Activated T-helper 1 cell treated with Interleukin-2 at 50 U/mL for 16 hours (primary cell): Measurements from ENCODE around the gene CTTN.
"Not testable (repeated sequence)": the region's sequence is repeated elsewhere in the genome, so short reads cannot be mapped to it uniquely, and the experiment has no call there.

Experiments used
- DNase-seq: peaks from one replicate; pipeline ENCODE4 v3.0.0-alpha.2; 2020; ENCODE audit warnings: low read depth

Gene CTTN

GRCh38 chr11:70381872-70382861 is 16.2 kb upstream of the CTTN start:
- DNase-seq = no peak

- no peak for DNase-seq
These were observed 14.4 kb upstream of the CTTN start for GRCh38 chr11:70383664-70384565.

DNA sequence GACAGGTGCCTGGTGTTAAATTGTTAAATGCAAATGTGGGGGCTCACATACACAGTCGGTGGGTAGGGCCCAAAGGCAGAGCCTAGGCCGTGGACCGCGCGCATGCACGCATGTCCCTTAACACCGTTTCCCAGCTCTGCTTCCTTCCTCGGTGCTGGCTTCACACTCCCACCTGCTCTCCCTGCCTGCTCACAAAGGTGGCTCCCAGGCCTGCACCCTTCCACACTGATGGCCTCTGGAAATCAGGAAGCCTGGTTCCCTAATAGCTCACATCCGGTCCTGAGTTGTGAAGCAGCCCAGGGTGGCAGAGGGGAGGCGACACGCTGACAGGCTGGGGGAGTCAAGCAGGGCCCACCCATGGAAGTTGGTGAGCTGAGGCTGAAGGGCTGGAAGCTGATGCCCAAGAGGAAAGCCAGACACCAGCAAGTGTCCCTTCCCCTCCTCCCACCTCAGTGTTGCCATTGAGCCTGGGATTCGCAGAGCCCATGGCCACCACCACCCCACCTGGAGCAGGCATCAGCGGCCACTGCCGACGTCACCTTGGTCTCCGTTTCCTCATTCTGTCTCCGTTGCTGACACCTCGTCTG is 13.7 kb upstream of the CTTN start:
- no peak for DNase-seq

DNA sequence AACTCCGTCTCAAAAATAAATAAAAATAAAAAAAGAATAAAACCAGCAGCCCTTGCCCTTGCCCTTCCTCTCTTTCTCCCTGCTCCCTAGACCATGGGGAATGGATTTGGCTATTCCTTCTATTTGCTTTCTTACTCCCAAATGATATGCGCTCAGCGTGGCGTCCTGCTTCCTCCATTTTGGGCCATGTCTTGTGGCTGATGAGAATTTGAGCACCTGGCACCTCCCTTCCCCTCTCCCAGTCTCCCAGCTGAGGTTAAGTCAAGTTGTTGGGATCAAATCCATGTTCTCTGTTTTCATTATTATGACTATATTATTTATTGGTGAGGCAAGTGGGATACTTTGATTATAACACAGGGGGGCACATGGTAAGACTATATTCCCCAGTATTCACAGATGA is 10.8 kb upstream of the CTTN start:
- DNase-seq = no peak

DNA sequence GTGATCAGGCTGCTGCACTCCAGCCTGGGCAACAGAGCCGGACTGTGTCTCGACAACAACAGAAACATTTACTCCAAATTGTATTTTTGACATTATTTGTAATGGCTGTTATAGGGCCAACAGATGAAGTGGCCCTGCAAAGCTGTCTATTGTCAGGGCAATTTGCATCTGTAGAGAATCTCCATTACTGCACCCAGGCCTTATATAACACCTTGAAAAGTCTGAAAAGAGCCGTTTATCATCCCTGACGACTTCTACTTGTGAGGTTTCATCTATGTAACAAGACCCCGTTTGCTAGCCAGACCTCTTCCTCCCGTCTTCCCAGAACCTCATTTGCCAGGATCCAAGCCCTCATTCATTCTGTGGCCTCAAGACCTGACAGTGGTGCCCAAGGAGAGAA is 9.1 kb upstream of the CTTN start:
- DNase-seq = no peak

DNA sequence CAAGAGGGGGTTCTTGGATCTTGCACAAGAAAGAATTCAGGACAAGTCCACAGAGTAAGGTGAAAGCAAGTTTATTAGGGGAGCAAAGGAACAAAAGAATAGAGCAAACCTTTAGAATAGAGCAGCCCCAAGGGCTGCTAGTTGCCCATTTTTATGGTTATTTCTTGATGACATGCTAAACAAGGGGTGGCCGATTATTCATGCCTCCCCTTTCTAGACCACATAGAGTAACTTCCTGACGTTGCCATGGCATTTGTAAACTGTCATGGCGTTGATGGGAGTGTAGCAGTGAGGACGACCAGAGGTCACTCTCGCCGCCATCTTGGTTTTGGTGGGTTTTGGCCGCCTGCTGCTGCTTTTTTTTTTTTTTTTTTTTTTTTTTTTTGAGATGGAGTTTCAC is 7.4 kb upstream of the CTTN start:
- DNase-seq = not testable (repeated sequence)

GRCh38 chr11:70394211-70394950 is 3.9 kb upstream of the CTTN start:
- no peak for DNase-seq

GRCh38 chr11:70397336-70397982 is 870 bp upstream of the CTTN start:
- no peak for DNase-seq

- DNase-seq = no peak
These were observed 728 bp downstream of the CTTN start for GRCh38 chr11:70398834-70399680.

DNA sequence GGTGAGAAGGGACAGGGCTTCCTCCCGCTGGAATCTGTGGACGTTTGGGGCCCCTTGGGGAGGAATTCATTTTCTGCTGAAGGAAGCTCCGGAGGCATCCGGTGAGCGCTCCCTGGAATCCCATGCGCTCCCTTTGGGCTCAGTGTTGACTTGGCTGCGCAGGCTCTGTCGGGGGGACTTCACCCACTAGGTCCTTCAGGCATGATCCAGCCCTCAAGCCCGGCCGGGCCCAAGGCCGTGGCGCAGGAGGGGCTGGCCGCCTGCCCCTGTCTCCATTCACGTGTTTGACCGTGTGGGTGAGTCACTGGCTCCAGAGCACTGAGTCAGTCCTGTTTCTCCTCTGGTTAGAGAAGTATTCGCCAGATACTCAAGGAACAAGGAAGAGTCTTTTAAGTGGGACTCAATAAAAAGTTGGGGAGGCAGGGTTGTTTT is 1.4 kb downstream of the CTTN start:
- no peak for DNase-seq

DNA sequence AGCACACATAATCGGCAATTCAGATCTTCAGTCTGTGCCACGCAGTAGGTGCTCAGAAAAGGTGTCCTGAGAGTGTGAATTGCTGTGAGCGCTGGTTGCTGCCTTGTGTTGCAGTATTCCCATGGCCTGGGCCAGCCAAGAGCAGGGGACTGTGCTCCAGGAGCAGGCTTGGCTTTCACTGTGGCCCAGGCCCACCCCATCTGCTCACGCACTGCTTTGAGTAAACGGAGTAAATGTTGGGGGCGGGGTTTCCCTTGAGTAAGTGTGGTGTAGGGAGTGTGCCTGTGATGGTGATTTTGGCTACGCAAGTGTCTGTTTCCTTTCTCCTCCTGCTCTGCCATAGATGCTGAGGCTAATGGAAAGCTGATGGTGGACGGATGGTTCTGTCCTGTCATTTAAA is 2.3 kb downstream of the CTTN start:
- DNase-seq = no peak

GRCh38 chr11:70402016-70402415 is 3.7 kb downstream of the CTTN start:
- no peak for DNase-seq

DNA sequence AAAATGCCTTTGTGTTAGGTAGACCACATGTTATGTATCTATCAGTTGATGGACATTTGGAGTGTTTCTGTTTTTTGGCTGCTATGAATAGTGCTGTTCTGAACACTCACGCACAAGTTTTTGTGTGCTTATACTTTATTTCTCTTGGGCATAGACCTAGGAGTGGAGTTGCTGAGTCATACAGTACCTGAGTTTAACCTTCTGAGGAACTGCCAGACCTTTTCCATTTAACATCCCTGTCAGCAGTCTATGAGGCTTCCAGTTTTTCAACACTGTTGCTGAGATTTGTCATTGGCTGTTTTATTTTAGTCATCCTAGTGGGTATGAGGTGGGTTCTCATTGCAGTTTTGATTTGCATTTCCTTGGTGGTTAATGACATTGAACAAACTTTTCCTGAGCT is 4.4 kb downstream of the CTTN start:
- DNase-seq = no peak

GRCh38 chr11:70404244-70404643 is 5.9 kb downstream of the CTTN start:
- DNase-seq = no peak

- no peak for DNase-seq
These were observed 7.5 kb downstream of the CTTN start for GRCh38 chr11:70405679-70406395.

DNA sequence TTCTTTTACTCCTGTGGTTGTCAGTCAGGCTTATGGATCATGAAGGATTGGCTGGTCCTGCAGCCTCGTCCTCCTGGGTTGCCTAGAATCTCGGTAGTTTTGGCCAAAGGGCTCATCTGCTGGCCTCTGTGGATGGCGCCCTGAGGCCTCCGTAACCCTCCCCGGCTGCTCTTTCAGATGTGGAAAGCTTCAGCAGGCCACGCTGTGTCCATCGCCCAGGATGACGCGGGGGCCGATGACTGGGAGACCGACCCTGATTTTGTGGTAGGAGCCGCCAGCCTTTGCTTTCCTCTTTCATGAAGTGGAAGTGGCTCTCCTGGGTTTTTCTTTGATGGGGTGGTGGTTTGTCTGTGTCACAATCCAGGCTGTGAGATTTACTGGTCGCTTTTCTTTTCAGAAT is 8.8 kb downstream of the CTTN start:
- no peak for DNase-seq

DNA sequence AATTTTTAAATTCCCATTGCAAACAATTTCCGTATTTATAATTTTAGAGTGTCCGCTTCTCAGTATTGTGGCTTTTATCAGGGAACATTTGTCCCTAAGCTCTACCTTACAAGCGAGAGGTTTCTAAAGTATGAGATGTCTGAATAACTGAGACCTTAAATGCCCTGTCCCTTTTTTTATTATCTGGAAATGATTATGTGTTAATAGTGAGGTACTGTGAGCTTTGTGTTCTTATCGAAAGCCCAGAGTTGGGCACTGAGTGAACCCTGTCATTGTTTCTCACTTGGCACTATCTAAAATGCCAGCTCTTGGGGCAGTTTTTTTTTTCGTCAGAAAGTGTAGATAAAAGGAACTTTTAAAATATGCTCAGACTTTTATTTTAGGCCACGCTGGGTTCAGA is 9.5 kb downstream of the CTTN start:
- DNase-seq = no peak

DNA sequence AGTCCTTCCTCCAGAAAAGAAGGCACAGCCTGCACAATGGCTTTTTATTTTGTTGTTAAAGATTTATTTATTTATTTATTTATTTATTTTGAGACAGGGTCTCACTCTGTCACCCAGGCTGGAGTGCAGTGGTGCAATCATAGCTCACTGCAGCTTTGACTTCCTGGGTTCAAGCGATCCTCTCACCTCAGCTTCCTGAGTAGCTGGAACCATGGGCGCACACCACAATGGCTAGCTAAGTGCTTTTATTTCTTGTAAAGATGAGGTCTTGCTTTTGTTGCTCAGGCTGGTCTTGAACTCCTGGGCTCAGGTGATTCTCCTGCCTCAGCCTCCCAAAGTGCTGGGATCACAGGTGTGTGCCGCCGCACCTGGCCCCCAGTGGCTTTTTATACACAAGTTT is 10.0 kb downstream of the CTTN start:
- not testable (repeated sequence) for DNase-seq

- DNase-seq = no peak
These were observed 11.1 kb downstream of the CTTN start for GRCh38 chr11:70409437-70409836.

DNA sequence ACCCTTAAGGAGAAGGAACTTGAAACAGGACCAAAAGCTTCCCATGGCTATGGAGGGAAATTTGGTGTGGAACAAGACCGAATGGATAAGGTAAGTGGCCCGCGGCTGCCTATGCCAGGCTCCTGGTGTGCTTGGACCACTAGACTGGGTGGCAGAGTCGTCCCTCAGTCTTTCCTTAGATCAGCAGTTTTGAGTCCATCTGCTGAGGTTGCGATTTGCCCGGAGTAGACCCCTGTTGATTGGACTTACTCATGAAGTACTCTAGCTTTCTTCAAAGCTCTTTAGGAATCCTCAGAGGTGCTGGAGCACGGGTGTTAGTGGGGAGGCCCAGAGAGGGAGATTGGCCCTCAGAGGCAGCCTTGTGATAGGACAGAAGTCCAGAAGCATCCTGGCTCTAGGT is 11.5 kb downstream of the CTTN start:
- DNase-seq = no peak
